ENCODE measurements around the gene AAGAB.

GRCh38 chr15:67195305-67195704 is 59.2 kb downstream of the AAGAB start:
- TF ChIP-seq CTCF (IDR thresholded peaks at IDR 0.05): no peak
- TF ChIP-seq EZH2 (IDR thresholded peaks at IDR 0.05; ENCODE audit: borderline replicate concordance, insufficient read depth, low read depth, low read length, poor library complexity, severe bottlenecking): no peak

Data from B cell (primary cell).